ENCODE measurements around the gene NISCH.

The NISCH gene

GRCh38 chr3:52473026-52473425 lies 17.6 kb downstream of the NISCH start:
- DNase-seq (ENCODE audit: low read depth) = no peak
- no peak for TF ChIP-seq CTCF (conservative IDR thresholded peaks at IDR 0.05; ENCODE audit: low read depth, low read length)
- no peak overlapping the region for H3K4me3 ChIP-seq (ENCODE audit: low read length)

- no peak overlapping the region for H3K4me3 ChIP-seq (ENCODE audit: low read length)
- no peak for TF ChIP-seq CTCF (conservative IDR thresholded peaks at IDR 0.05; ENCODE audit: low read depth, low read length)
- DNase-seq (ENCODE audit: low read depth) = no peak
These were observed 21.8 kb downstream of the NISCH start for GRCh38 chr3:52477076-52477795.

GRCh38 chr3:52477796-52478095 lies 22.3 kb downstream of the NISCH start:
- no peak for TF ChIP-seq CTCF (conservative IDR thresholded peaks at IDR 0.05; ENCODE audit: low read depth, low read length)
- H3K4me3 ChIP-seq (ENCODE audit: low read length) = no peak overlapping the region
- no peak for DNase-seq (ENCODE audit: low read depth)

- TF ChIP-seq CTCF (conservative IDR thresholded peaks at IDR 0.05; ENCODE audit: low read depth, low read length) = no peak
- no peak overlapping the region for H3K4me3 ChIP-seq (ENCODE audit: low read length)
- no peak for DNase-seq (ENCODE audit: low read depth)
These were observed 23.9 kb downstream of the NISCH start for GRCh38 chr3:52479037-52479876.

- DNase-seq (ENCODE audit: low read depth) = no peak
- no peak for TF ChIP-seq CTCF (conservative IDR thresholded peaks at IDR 0.05; ENCODE audit: low read depth, low read length)
- H3K4me3 ChIP-seq (ENCODE audit: low read length) = no peak overlapping the region
These were observed 24.6 kb downstream of the NISCH start for GRCh38 chr3:52479877-52480575.

GRCh38 chr3:52480768-52481715 lies 25.6 kb downstream of the NISCH start:
- no peak for TF ChIP-seq CTCF (conservative IDR thresholded peaks at IDR 0.05; ENCODE audit: low read depth, low read length)
- no peak overlapping the region for H3K4me3 ChIP-seq (ENCODE audit: low read length)
- no peak for DNase-seq (ENCODE audit: low read depth)
